Activated CD4-positive, alpha-beta T cell treated with anti-CD3 and anti-CD28 coated beads, Interleukin-2, amount 50 U/mL, for 4 hours (primary cell): Measurements from ENCODE around the gene BMP2K.

Experiments used
- DNase-seq, 2 experiments: peaks; one replicate each; pipeline ENCODE4 v3.0.0-alpha.2; 2020

Gene BMP2K

GRCh38 chr4:78765432-78766006, 10.6 kb upstream of the BMP2K start:
- DNase-seq, result no peak

- DNase-seq, result no peak
Measured at GRCh38 chr4:78766026-78766425, 10.1 kb upstream of the BMP2K start.

GRCh38 chr4:78766650-78767049, 9.5 kb upstream of the BMP2K start:
- DNase-seq, result no peak

GRCh38 chr4:78767350-78767749, 8.8 kb upstream of the BMP2K start:
- DNase-seq, result no peak

GRCh38 chr4:78768452-78769180, 7.5 kb upstream of the BMP2K start:
- no peak for DNase-seq

GRCh38 chr4:78770091-78770642, 6.0 kb upstream of the BMP2K start:
- DNase-seq, result no peak

- DNase-seq, result no peak
Measured at GRCh38 chr4:78772526-78773091, 3.5 kb upstream of the BMP2K start.

GRCh38 chr4:78774417-78774816, 1.7 kb upstream of the BMP2K start:
- DNase-seq, result no peak

- peak; percentile 78 to 82 for DNase-seq
Measured at GRCh38 chr4:78775303-78776078, 659 bp upstream of the BMP2K start.

- peak; percentile 41 to 42 for DNase-seq
Measured at GRCh38 chr4:78776729-78777575, 802 bp downstream of the BMP2K start.

GRCh38 chr4:78777576-78777940, 1.4 kb downstream of the BMP2K start:
- DNase-seq, result no peak

- DNase-seq, result no peak
Measured at GRCh38 chr4:78778530-78778929, 2.4 kb downstream of the BMP2K start.

- DNase-seq, result no peak
Measured at GRCh38 chr4:78779280-78779679, 3.1 kb downstream of the BMP2K start.

- no peak for DNase-seq
Measured at GRCh38 chr4:78780093-78780492, 3.9 kb downstream of the BMP2K start.

GRCh38 chr4:78781139-78781538, 5.0 kb downstream of the BMP2K start:
- DNase-seq, result no peak

- no peak for DNase-seq
Measured at GRCh38 chr4:78781924-78782323, 5.8 kb downstream of the BMP2K start.

- DNase-seq, result no peak
Measured at GRCh38 chr4:78784236-78784865, 8.2 kb downstream of the BMP2K start.

GRCh38 chr4:78787392-78788006, 11.3 kb downstream of the BMP2K start:
- DNase-seq, result no peak

GRCh38 chr4:78788007-78788889, 12.1 kb downstream of the BMP2K start:
- DNase-seq, result no peak
